Spleen (tissue), 7 donors: ENCODE data around the gene SMIM35.

Source experiments
- POLR2A ChIP-seq, 3 donors: fragments of 450-650 bp; IDR thresholded peaks; one replicate each; pipeline ENCODE4 v1.5.1; 2017; ENCODE audit warnings: antibody characterized with exemption in 3 of 3, mild to moderate bottlenecking in 1 of 3
- POLR2AphosphoS5 ChIP-seq, 3 donors: sonication (generic); formaldehyde crosslinking; IDR thresholded peaks; one replicate each; pipeline ENCODE4 v1.5.1; 2017; ENCODE audit warnings: antibody characterized with exemption in 3 of 3
- TF ChIP-seq, protein P1 (sequence below), 11 experiments: fragments of 200-600 bp in 7 of 11; fragments of 450-650 bp in 4 of 11; sonication (generic) in 4 of 11; IDR thresholded peaks in 8 of 11; conservative IDR thresholded peaks in 3 of 11; 1 replicate in 7 of 11; 2 replicates in 4 of 11; pipeline versions ENCODE4 v1.4.0 to v1.8.0; 2016 to 2021; ENCODE audit warnings: antibody characterized with exemption in 11 of 11, inconsistent platforms in 4 of 11, mild to moderate bottlenecking in 1 of 11
- donor health status: DM: no; HTN: no; CAD: no; lungs with moderate emphysema.
- donor health status: DM: no; HTN: no; CAD: no.
- donor health status: DM: no; HTN: no; CAD: no.

DNA sequence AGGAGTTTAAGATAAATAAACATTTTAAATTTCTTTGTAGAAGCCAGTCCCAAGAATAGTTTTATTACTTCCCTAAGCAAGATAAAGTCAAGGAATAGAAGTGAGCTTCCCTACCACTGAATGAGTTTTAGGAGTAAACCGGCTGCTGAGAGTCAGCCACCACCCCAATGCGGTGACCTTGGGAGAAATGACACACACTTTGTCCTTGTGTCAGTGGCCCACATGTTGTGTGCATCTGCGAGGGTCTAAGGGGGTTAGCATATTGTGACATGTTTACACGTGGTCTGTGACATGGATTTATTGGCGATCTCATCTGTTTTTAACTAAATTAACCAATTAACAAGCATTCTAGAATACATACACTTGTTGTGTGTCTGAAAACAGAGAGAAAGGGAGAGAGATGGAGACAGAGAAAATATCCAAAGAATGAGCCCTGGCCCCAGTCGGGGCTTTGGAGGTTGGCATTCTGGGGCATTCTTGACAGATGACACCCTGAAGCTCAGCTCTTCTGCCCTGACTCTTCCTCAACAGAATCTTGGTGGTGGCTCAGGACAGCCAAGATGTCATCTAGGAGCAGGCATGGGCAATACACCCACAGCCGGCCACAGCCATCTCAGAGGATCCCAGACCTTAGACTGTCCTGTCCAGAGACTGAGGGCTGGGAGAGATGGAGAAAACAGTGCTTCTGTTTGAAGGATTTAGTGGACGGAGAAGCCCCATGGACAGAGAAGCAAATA, 39.6 kb downstream of the SMIM35 start:
- TF ChIP-seq, protein P1, sequence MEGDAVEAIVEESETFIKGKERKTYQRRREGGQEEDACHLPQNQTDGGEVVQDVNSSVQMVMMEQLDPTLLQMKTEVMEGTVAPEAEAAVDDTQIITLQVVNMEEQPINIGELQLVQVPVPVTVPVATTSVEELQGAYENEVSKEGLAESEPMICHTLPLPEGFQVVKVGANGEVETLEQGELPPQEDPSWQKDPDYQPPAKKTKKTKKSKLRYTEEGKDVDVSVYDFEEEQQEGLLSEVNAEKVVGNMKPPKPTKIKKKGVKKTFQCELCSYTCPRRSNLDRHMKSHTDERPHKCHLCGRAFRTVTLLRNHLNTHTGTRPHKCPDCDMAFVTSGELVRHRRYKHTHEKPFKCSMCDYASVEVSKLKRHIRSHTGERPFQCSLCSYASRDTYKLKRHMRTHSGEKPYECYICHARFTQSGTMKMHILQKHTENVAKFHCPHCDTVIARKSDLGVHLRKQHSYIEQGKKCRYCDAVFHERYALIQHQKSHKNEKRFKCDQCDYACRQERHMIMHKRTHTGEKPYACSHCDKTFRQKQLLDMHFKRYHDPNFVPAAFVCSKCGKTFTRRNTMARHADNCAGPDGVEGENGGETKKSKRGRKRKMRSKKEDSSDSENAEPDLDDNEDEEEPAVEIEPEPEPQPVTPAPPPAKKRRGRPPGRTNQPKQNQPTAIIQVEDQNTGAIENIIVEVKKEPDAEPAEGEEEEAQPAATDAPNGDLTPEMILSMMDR (IDR thresholded peaks at IDR 0.05 in 8 of 11, conservative IDR thresholded peaks at IDR 0.05 in 3 of 11): no peak
- TF ChIP-seq POLR2A (IDR thresholded peaks at IDR 0.05): no peak
- TF ChIP-seq POLR2AphosphoS5 (IDR thresholded peaks at IDR 0.05): no peak
